Upper lobe of right lung (tissue), 1 donor: ENCODE data around the gene ATP5F1A. TPM values are rescaled to one million over a fixed set of nuclear protein-coding genes. Genes with fewer than 3 reads are reported as not detected.
A peak's percentile ranks its signal among the peaks of the same experiment; 100 is the strongest.

ENCODE experiments used
- ATAC-seq: fragments of 200-7000 bp; cut with Tn5 transposase; one replicate; pipeline ENCODE4 v1.9.1; 2020; ENCODE audit warnings: mild to moderate bottlenecking, moderate library complexity
- DNase-seq: peaks from one replicate; pipeline ENCODE4 v3.0.0-alpha.2; 2020
- H3K27ac ChIP-seq: fragments of 200-600 bp; one replicate; pipeline ENCODE4 v1.8.0; 2022
- H3K27me3 ChIP-seq: fragments of 200-600 bp; one replicate; pipeline ENCODE4 v1.8.0; 2022; ENCODE audit warnings: mild to moderate bottlenecking
- H3K36me3 ChIP-seq: fragments of 200-600 bp; one replicate; pipeline ENCODE4 v1.8.0; 2022
- H3K4me1 ChIP-seq: fragments of 200-600 bp; one replicate; pipeline ENCODE4 v1.8.0; 2022
- H3K4me3 ChIP-seq: fragments of 200-600 bp; one replicate; pipeline ENCODE4 v1.8.0; 2022; ENCODE audit warnings: mild to moderate bottlenecking
- H3K9me3 ChIP-seq: fragments of 200-600 bp; one replicate; pipeline ENCODE4 v1.8.0; 2022
- intact Hi-C: fragments of 100-400 bp; cut with DNase I; formaldehyde crosslinking; loops from one replicate; pipeline ENCODE4 v1.11.0; 2022
- total RNA-seq: library from RNA; stranded (reverse); fragmentation: NEBNext Ultra II Directional; extraction: Animal tissue kit (Norgen Biotek cat#: 25700); gene quantifications from one replicate; pipeline ENCODE4 v1.2.1, GENCODE V29; 2021
- TF ChIP-seq, protein P1 (sequence below): fragments of 200-600 bp; IDR thresholded peaks from one replicate; pipeline ENCODE4 v1.8.0; 2022; ENCODE audit warnings: antibody characterized with exemption
- donor health status: DM: no; HTN: yes; CAD: no; lungs with severe emphysema.

Gene ATP5F1A
- total RNA-seq, 1 donor from 2014 or later, result 254 TPM

GRCh38 chr18:46055838-46056230 lies 42.3 kb downstream of the ATP5F1A start:
- H3K27me3 ChIP-seq, result no peaks in the 10 kb centered on the region
- no peak overlapping the region for H3K27ac ChIP-seq
- no peak overlapping the region for H3K4me3 ChIP-seq
- intact Hi-C loops, result no loop called here
- H3K36me3 ChIP-seq, result no peaks in the 10 kb centered on the region
- TF ChIP-seq, protein P1, sequence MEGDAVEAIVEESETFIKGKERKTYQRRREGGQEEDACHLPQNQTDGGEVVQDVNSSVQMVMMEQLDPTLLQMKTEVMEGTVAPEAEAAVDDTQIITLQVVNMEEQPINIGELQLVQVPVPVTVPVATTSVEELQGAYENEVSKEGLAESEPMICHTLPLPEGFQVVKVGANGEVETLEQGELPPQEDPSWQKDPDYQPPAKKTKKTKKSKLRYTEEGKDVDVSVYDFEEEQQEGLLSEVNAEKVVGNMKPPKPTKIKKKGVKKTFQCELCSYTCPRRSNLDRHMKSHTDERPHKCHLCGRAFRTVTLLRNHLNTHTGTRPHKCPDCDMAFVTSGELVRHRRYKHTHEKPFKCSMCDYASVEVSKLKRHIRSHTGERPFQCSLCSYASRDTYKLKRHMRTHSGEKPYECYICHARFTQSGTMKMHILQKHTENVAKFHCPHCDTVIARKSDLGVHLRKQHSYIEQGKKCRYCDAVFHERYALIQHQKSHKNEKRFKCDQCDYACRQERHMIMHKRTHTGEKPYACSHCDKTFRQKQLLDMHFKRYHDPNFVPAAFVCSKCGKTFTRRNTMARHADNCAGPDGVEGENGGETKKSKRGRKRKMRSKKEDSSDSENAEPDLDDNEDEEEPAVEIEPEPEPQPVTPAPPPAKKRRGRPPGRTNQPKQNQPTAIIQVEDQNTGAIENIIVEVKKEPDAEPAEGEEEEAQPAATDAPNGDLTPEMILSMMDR, result no peak
- no peaks in the 10 kb centered on the region for H3K9me3 ChIP-seq
- ATAC-seq (no peak), DNase-seq (no peak)
- peaks cover 20% of the 10 kb centered on the region for H3K4me1 ChIP-seq

- no peak overlapping the region for H3K27ac ChIP-seq
- H3K36me3 ChIP-seq, result no peaks in the 10 kb centered on the region
These were observed 42.9 kb downstream of the ATP5F1A start for GRCh38 chr18:46054956-46055837.

DNA sequence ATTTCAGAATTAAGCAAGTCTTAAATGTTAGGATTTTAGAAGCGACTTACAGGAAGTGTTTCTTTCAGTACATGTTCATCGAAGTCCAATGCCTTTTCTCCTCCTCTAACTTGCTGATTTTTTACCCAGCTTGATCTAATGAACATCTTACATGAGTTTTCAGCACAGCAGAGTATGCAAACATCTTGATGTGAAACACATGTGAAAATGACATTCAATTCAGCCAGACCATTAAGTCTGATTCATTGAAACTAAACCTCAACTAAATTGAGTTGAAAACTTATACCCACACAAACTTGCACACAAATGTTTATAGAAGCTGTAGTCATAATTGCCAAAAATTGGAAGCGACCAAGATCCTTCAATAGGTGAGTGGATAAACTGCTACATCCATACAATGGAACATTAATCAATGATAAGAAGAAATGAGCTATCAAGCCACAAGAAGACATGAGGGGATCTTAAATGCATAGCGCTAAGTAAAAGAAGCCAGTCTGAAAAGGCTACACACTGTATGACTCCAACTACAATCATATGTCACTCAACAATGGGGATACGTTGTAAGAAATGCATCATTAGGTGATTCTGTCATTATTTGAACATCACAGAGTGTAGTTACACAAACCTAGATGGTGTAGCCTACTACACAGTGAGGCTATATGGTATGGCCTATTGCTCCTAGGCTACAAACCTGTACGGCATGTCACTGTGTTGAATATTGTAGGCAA lies 44.6 kb downstream of the ATP5F1A start:
- Histone ChIP-seq H3K27ac (no peak overlapping the region), H3K4me3 (no peak overlapping the region), H3K4me1 (peaks cover 20% of the 10 kb centered on the region), H3K36me3 (no peaks in the 10 kb centered on the region), H3K27me3 (no peaks in the 10 kb centered on the region), H3K9me3 (no peaks in the 10 kb centered on the region)
- TF ChIP-seq, protein P1, result no peak
- intact Hi-C loops, result no loop called here
- DNase-seq, result no peak
- no peak for ATAC-seq

More at GRCh38 chr18:46054956-46055837, 42.9 kb downstream of the ATP5F1A start:
- intact Hi-C loops, result no loop called here
- H3K4me1 ChIP-seq, result peaks cover 20% of the 10 kb centered on the region
- no peaks in the 10 kb centered on the region for H3K9me3 ChIP-seq
- H3K27me3 ChIP-seq, result no peaks in the 10 kb centered on the region
- H3K4me3 ChIP-seq, result no peak overlapping the region
- TF ChIP-seq, protein P1, result no peak
- DNase-seq (no peak), ATAC-seq (no peak)

GRCh38 chr18:46051731-46052461 lies 46.2 kb downstream of the ATP5F1A start:
- Histone ChIP-seq H3K4me3 (no peak overlapping the region), H3K27ac (peak overlapping the region; percentile 6), H3K4me1 (peaks cover 20% of the 10 kb centered on the region), H3K27me3 (no peaks in the 10 kb centered on the region), H3K36me3 (no peaks in the 10 kb centered on the region), H3K9me3 (no peaks in the 10 kb centered on the region)
- intact Hi-C loops, result no loop called here
- ATAC-seq (peak; percentile 95), DNase-seq (no peak)
- TF ChIP-seq, protein P1, result no peak

DNA sequence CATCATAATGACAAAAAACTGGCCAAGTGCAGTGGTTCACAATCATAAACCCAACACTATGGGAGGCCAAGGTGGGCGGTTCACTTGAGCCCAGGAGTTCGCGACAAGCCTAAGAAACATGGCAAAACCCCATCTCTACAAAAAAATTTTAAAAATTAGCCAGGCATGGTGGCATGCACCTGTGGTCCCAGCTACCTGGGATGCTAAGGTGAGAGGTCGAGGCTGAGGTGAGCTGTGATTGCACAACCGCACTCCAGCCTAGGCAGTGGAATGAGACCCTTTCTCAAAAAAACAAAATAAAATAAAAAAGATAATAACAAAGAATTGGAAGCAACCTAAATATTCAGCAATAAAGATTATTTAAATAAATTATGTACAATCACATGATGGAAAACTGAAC lies 47.8 kb downstream of the ATP5F1A start:
- H3K36me3 ChIP-seq, result no peaks in the 10 kb centered on the region
- intact Hi-C loops, result no loop called here
- DNase-seq (no peak), ATAC-seq (no peak)
- H3K4me3 ChIP-seq, result no peak overlapping the region
- no peak overlapping the region for H3K27ac ChIP-seq
- no peaks in the 10 kb centered on the region for H3K27me3 ChIP-seq
- TF ChIP-seq, protein P1, result no peak
- H3K4me1 ChIP-seq, result peaks cover 16% of the 10 kb centered on the region
- H3K9me3 ChIP-seq, result no peaks in the 10 kb centered on the region
